Esophagus muscularis mucosa (tissue), 4 donors: ENCODE data around the gene PDS5B.

Source experiments
- EP300 ChIP-seq: sonication (generic); formaldehyde crosslinking; IDR thresholded peaks from one replicate; pipeline ENCODE4 v1.6.1; 2017; ENCODE audit warnings: antibody characterized with exemption
- POLR2A ChIP-seq: fragments of 450-650 bp; IDR thresholded peaks from one replicate; pipeline ENCODE4 v1.6.1; 2017; ENCODE audit warnings: antibody characterized with exemption, moderate library complexity, mild to moderate bottlenecking, low read depth
- TF ChIP-seq, protein P1 (sequence below), 3 experiments: fragments of 200-600 bp in 2 of 3; fragments of 450-650 bp in 1 of 3; sonication (generic) in 2 of 3; IDR thresholded peaks; one replicate each; pipeline ENCODE4 v1.5.1; 2017 to 2019; ENCODE audit warnings: antibody characterized with exemption in 3 of 3, mild to moderate bottlenecking in 2 of 3, moderate library complexity in 1 of 3

DNA sequence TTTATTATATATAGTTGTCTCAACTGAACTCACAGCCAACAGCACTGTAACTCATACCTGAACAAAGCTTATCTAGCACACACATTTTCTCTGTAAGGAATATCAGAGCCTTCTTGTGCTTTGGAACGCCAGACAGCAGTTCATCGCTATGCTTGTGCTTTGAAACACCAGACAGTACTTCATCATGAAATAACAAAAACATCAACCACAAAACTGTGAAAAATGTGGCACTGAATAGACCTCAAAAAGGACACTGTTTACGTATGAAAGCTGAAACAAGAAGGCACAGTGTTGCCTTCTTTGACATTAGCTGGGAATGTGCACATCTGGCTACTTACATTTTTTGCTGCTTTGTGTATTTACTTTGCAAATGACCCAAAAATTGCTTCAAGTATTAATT lies 160.2 kb downstream of the PDS5B start:
- no peak for TF ChIP-seq POLR2A
- TF ChIP-seq, protein P1, sequence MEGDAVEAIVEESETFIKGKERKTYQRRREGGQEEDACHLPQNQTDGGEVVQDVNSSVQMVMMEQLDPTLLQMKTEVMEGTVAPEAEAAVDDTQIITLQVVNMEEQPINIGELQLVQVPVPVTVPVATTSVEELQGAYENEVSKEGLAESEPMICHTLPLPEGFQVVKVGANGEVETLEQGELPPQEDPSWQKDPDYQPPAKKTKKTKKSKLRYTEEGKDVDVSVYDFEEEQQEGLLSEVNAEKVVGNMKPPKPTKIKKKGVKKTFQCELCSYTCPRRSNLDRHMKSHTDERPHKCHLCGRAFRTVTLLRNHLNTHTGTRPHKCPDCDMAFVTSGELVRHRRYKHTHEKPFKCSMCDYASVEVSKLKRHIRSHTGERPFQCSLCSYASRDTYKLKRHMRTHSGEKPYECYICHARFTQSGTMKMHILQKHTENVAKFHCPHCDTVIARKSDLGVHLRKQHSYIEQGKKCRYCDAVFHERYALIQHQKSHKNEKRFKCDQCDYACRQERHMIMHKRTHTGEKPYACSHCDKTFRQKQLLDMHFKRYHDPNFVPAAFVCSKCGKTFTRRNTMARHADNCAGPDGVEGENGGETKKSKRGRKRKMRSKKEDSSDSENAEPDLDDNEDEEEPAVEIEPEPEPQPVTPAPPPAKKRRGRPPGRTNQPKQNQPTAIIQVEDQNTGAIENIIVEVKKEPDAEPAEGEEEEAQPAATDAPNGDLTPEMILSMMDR (IDR thresholded peaks at IDR 0.05): no peak
- TF ChIP-seq EP300: no peak
